HCT116 (cell line): ENCODE results near the gene LRRC47. TPM values are rescaled to one million over a fixed set of nuclear protein-coding genes. Genes with fewer than 3 reads are reported as not detected.

ENCODE experiments used
- ATAC-seq: fragments of 200-7000 bp; cut with Tn5 transposase; 2 replicates; pipeline ENCODE4 v1.9.1; 2020; ENCODE audit warnings: mild to moderate bottlenecking, moderate library complexity
- BruUV-seq: library from RNA; stranded (reverse); fragments of 400-500 nt; replicated peaks from 2 replicates; lab custom pipeline; 2021; lab: Mats Ljungman, UMichigan
- CTCF ChIA-PET: fragments of 300-600 bp; sonication (Branson Sonifier 250); formaldehyde crosslinking; loops from one replicate; lab custom pipeline; 2021; ENCODE audit warnings: antibody characterized with exemption; lab: Charles Lee
- POLR2A ChIA-PET: fragments of 300-600, 350-600 bp; sonication (Branson Sonifier 250); formaldehyde crosslinking; loops from one replicate; lab custom pipeline; 2021; ENCODE audit warnings: antibody characterized with exemption; lab: Charles Lee
- RAD21 ChIA-PET, 2 experiments: fragments of 300-600 bp; sonication (Branson Sonifier 250); formaldehyde crosslinking; loops; one replicate each; lab custom pipeline; 2023; ENCODE audit warnings: low total read pairs in 2 of 2; ENCODE audit not compliant: uncharacterized antibody in 2 of 2, unreplicated experiment in 2 of 2, low non-redundant PET in 1 of 2; lab: Charles Lee
- DNase-seq: peaks from one replicate; pipeline ENCODE4 v3.0.0-alpha.2; 2010; ENCODE audit warnings: low read depth, low spot score
- H2AFZ ChIP-seq: fragments of 200-600 bp; shearing (Covaris generic), sonication (generic); 2 replicates; pipeline ENCODE4 v1.6.1; 2017; ENCODE audit warnings: low read depth, mixed run types, mixed read lengths, antibody characterized with exemption, low read length; ENCODE audit not compliant: poor library complexity, severe bottlenecking
- H3K27ac ChIP-seq: 2 replicates; pipeline ENCODE4 v1.5.1; 2012; ENCODE audit warnings: low read depth, low read length
- H3K27me3 ChIP-seq: fragments of 200-600 bp; sonication (generic); 2 replicates; pipeline ENCODE4 v1.6.1; 2016; ENCODE audit warnings: mixed run types, low read length, mixed read lengths; ENCODE audit not compliant: insufficient read depth
- H3K36me3 ChIP-seq, 2 experiments: fragments of 200-500 bp in 1 of 2; fragments of 200-600 bp in 1 of 2; sonication (Bioruptor generic) in 1 of 2; sonication (generic) in 1 of 2; 2 replicates each; pipeline versions ENCODE4 v1.5.1 to v1.6.1; 2014 to 2016; ENCODE audit warnings: low read length in 2 of 2, inconsistent platforms in 1 of 2, mixed read lengths in 1 of 2, mixed run types in 1 of 2; ENCODE audit not compliant: insufficient read depth in 2 of 2, control insufficient read depth in 1 of 2
- H3K4me1 ChIP-seq, 2 experiments: fragments of 200-600 bp in 1 of 2; sonication (generic) in 1 of 2; 2 replicates each; pipeline versions ENCODE4 v1.5.1 to v1.6.1; 2012 to 2017; ENCODE audit warnings: low read length in 2 of 2, inconsistent platforms in 1 of 2, mild to moderate bottlenecking in 1 of 2, mixed read lengths in 1 of 2, mixed run types in 1 of 2, moderate library complexity in 1 of 2; ENCODE audit not compliant: insufficient read depth in 2 of 2, control insufficient read depth in 1 of 2
- H3K4me2 ChIP-seq: fragments of 200-600 bp; sonication (generic); 2 replicates; pipeline ENCODE4 v1.6.1; 2017; ENCODE audit warnings: mixed run types, low read length, mixed read lengths
- H3K4me3 ChIP-seq, 2 experiments: fragments of 200-600 bp in 1 of 2; sonication (generic) in 1 of 2; replicated peaks in 1 of 2; 2 replicates each; pipeline ENCODE4 v1.5.1; 2011 to 2016; ENCODE audit warnings: low read length in 2 of 2, control low read depth in 1 of 2, low read depth in 1 of 2, mild to moderate bottlenecking in 1 of 2, mixed read lengths in 1 of 2, mixed run types in 1 of 2
- H3K79me2 ChIP-seq: fragments of 200-600 bp; sonication (generic); 2 replicates; pipeline ENCODE4 v1.6.1; 2017; ENCODE audit warnings: mild to moderate bottlenecking, mixed run types, low read length, moderate library complexity, mixed read lengths; ENCODE audit not compliant: insufficient read depth
- H3K9ac ChIP-seq: fragments of 200-600 bp; sonication (generic); 2 replicates; pipeline ENCODE4 v1.6.1; 2016; ENCODE audit warnings: low read length, mixed read lengths
- H3K9me2 ChIP-seq: fragments of 200-600 bp; sonication (generic), shearing (Covaris generic); 2 replicates; pipeline ENCODE4 v1.6.1; 2017; ENCODE audit warnings: mixed run types, mild to moderate bottlenecking, moderate library complexity; ENCODE audit not compliant: insufficient read depth
- H3K9me3 ChIP-seq, 2 experiments: fragments of 200-500 bp in 1 of 2; fragments of 200-600 bp in 1 of 2; sonication (Bioruptor generic) in 1 of 2; sonication (generic) in 1 of 2; 2 replicates each; pipeline ENCODE4 v1.6.1; 2014 to 2017; ENCODE audit warnings: low read length in 2 of 2, mixed read lengths in 2 of 2, inconsistent platforms in 1 of 2, low read depth in 1 of 2, mild to moderate bottlenecking in 1 of 2, mixed run types in 1 of 2, moderate library complexity in 1 of 2; ENCODE audit not compliant: control insufficient read depth in 1 of 2, insufficient read depth in 1 of 2
- H4K20me1 ChIP-seq: fragments of 200-600 bp; sonication (generic), shearing (Covaris generic); 2 replicates; pipeline ENCODE4 v1.6.1; 2017; ENCODE audit warnings: mixed run types, mild to moderate bottlenecking, moderate library complexity; ENCODE audit not compliant: insufficient read depth
- CEBPB ChIP-seq: IDR thresholded peaks from 2 replicates; pipeline ENCODE4 v1.6.1; 2012; ENCODE audit warnings: low read depth
- EGR1 ChIP-seq: IDR thresholded peaks from 2 replicates; pipeline ENCODE4 v1.6.1; 2012; ENCODE audit warnings: low read depth
- EZH2 ChIP-seq: fragments of 200-600 bp; sonication (generic); IDR thresholded peaks from 2 replicates; pipeline ENCODE4 v1.6.1; 2017; ENCODE audit warnings: antibody characterized with exemption, mixed run types
- EZH2phosphoT487 ChIP-seq: fragments of 200-600 bp; IDR thresholded peaks from 2 replicates; pipeline ENCODE4 v1.6.1; 2018; ENCODE audit warnings: antibody characterized with exemption, borderline replicate concordance
- SIN3A ChIP-seq: IDR thresholded peaks from 2 replicates; pipeline ENCODE4 v1.6.1; 2012; ENCODE audit warnings: low read depth
- SRF ChIP-seq: IDR thresholded peaks from 2 replicates; pipeline ENCODE4 v1.6.1; 2012; ENCODE audit warnings: low read depth
- TCF7L2 ChIP-seq: IDR thresholded peaks from 2 replicates; pipeline ENCODE4 v1.7.0; 2011; ENCODE audit warnings: borderline replicate concordance, inconsistent platforms; ENCODE audit not compliant: insufficient read depth, insufficient read length; ENCODE audit errors: extremely low read depth
- ZFX ChIP-seq: fragments of 450-650 bp; IDR thresholded peaks from 2 replicates; pipeline ENCODE4 v1.6.1; 2017
- intact Hi-C: fragments of 100-400 bp; cut with micrococcal nuclease; formaldehyde crosslinking; loops from 2 replicates; pipeline ENCODE4 v1.10.0; 2022
- total RNA-seq: library from RNA; stranded (reverse); gene quantifications from one replicate; pipeline ENCODE4 v1.2.1, GENCODE V29; 2021; ENCODE audit not compliant: unreplicated experiment
- TF ChIP-seq, protein P1 (sequence below), 3 experiments: fragments of 200-600 bp in 1 of 3; sonication (generic) in 1 of 3; IDR thresholded peaks in 2 of 3; conservative IDR thresholded peaks in 1 of 3; 2 replicates each; pipeline ENCODE4 v1.5.1; 2012 to 2017; ENCODE audit warnings: low read depth in 2 of 3, low read length in 2 of 3, antibody characterized with exemption in 1 of 3, borderline replicate concordance in 1 of 3, control low read depth in 1 of 3, mild to moderate bottlenecking in 1 of 3, mixed read lengths in 1 of 3, mixed run types in 1 of 3, moderate library complexity in 1 of 3; ENCODE audit not compliant: insufficient read depth in 1 of 3
- TF ChIP-seq, protein P2 (sequence below): IDR thresholded peaks from 2 replicates; pipeline ENCODE4 v1.6.1; 2011; ENCODE audit warnings: mild to moderate bottlenecking, low read length, moderate library complexity; ENCODE audit not compliant: insufficient replicate concordance; ENCODE audit errors: extremely low read depth
- TF ChIP-seq, protein P3 (sequence below): IDR thresholded peaks from 2 replicates; pipeline ENCODE4 v1.6.1; 2012

Gene LRRC47
- total RNA-seq, 1 experiment from 2014 or later, result 48.0 TPM

DNA sequence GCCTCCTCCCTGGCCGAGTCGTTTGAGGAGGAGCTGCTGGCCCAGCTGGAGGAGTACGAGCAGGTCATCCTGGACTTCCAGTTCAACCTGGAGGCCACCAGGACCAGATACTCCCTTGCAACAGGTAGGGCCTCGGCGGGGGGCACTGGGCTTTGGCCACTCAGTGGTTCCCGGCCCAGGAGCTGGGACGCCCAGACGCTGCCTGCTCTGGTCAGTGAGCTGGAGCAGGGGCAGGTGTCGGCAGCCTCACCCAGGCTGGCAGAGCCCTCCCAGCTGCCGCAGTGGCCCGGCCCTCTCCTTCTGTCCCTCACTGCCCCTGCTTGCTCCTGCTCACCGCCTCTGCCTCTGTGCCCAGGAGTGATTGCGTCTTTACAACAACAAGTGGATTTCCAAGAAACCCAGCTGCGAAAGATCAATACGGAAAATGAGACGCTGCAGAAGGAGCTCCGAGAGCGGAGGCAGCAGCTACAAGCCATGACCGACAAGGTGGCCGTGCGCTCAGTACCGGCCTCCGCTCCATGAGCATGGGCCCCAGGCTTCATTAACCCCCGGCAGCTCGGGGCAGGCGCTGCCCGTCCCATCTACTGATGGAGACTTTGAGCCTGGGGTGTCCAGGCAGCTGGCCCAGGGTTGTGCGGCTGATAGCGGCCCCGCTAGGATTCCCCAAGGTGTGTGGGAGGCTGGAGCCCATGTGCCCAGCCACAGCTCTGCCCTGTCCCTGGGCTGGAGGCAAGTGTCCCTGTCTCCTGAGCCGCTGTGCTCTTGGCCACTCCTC, 32.8 kb downstream of the LRRC47 start:
- ChIA-PET CTCF (no interaction called here), RAD21 (no interaction called here)
- no peaks in the 10 kb centered on the region for H3K4me1 ChIP-seq
- no peak overlapping the region for H3K4me3 ChIP-seq
- no peak overlapping the region for H3K4me2 ChIP-seq
- H3K9me3 ChIP-seq, result no peaks in the 10 kb centered on the region
- ATAC-seq, result no peak
- intact Hi-C loops, result no loop called here
- no peak overlapping the region for H3K27ac ChIP-seq
- H3K9ac ChIP-seq, result no peak overlapping the region
- TF ChIP-seq TCF7L2 (no peak), EZH2 (no peak), SRF (no peak)
- TF ChIP-seq, all 23 proteins: peak for 0
- Histone ChIP-seq H2AFZ (no peak overlapping the region), H4K20me1 (no peaks in the 10 kb centered on the region), H3K79me2 (no peaks in the 10 kb centered on the region), H3K36me3 (no peaks in the 10 kb centered on the region), H3K9me2 (no peaks in the 10 kb centered on the region), H3K27me3 (peaks cover 7% of the 10 kb centered on the region; the same call in 1 of the 2 replicates)
- POLR2A ChIA-PET, result no interaction called here
- no peak for DNase-seq
- no TSS peak for BruUV-seq

DNA sequence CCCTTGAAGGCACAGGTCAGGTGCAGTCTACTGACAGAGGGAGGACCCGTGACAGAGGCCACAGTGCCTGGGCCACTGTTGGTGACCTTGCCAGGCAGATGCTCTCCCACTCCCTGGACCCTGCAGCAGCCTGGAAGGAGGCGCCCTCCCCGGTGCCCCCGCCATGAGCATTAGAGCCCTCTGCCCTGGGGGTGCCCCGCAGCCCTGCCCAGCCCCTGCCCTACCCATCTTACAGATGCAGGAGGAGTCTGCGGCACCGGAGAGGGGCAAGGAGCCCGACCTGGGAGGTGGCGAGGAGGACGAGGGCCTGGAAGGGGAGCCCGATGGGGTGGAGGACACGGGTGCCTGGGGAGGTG, 33.4 kb downstream of the LRRC47 start:
- RAD21 ChIA-PET, result no interaction called here
- Histone ChIP-seq H3K9me3 (no peaks in the 10 kb centered on the region), H3K27me3 (peaks cover 7% of the 10 kb centered on the region; the same call in 1 of the 2 replicates), H3K9me2 (no peaks in the 10 kb centered on the region), H2AFZ (no peak overlapping the region), H3K36me3 (no peaks in the 10 kb centered on the region), H3K27ac (no peak overlapping the region), H4K20me1 (no peaks in the 10 kb centered on the region), H3K4me3 (no peak overlapping the region), H3K4me2 (no peak overlapping the region), H3K79me2 (no peaks in the 10 kb centered on the region), H3K4me1 (no peaks in the 10 kb centered on the region), H3K9ac (no peak overlapping the region)
- CTCF ChIA-PET, result no interaction called here
- POLR2A ChIA-PET, result no interaction called here
- no TSS peak for BruUV-seq
- intact Hi-C loops, result no loop called here
- ATAC-seq, result no peak
- no peak for DNase-seq
- no peak for TF ChIP-seq ZFX
- TF ChIP-seq CEBPB, result no peak
- TF ChIP-seq, protein P1, sequence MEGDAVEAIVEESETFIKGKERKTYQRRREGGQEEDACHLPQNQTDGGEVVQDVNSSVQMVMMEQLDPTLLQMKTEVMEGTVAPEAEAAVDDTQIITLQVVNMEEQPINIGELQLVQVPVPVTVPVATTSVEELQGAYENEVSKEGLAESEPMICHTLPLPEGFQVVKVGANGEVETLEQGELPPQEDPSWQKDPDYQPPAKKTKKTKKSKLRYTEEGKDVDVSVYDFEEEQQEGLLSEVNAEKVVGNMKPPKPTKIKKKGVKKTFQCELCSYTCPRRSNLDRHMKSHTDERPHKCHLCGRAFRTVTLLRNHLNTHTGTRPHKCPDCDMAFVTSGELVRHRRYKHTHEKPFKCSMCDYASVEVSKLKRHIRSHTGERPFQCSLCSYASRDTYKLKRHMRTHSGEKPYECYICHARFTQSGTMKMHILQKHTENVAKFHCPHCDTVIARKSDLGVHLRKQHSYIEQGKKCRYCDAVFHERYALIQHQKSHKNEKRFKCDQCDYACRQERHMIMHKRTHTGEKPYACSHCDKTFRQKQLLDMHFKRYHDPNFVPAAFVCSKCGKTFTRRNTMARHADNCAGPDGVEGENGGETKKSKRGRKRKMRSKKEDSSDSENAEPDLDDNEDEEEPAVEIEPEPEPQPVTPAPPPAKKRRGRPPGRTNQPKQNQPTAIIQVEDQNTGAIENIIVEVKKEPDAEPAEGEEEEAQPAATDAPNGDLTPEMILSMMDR (IDR thresholded peaks at IDR 0.05 in 2 of 3, conservative IDR thresholded peaks at IDR 0.05 in 1 of 3; ENCODE audit: borderline replicate concordance in 1 of 3, insufficient read depth in 1 of 3, low read depth in 2 of 3, low read length in 2 of 3), result no peak
- TF ChIP-seq, protein P2, sequence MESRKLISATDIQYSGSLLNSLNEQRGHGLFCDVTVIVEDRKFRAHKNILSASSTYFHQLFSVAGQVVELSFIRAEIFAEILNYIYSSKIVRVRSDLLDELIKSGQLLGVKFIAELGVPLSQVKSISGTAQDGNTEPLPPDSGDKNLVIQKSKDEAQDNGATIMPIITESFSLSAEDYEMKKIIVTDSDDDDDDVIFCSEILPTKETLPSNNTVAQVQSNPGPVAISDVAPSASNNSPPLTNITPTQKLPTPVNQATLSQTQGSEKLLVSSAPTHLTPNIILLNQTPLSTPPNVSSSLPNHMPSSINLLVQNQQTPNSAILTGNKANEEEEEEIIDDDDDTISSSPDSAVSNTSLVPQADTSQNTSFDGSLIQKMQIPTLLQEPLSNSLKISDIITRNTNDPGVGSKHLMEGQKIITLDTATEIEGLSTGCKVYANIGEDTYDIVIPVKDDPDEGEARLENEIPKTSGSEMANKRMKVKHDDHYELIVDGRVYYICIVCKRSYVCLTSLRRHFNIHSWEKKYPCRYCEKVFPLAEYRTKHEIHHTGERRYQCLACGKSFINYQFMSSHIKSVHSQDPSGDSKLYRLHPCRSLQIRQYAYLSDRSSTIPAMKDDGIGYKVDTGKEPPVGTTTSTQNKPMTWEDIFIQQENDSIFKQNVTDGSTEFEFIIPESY, result no peak
- TF ChIP-seq, protein P3, sequence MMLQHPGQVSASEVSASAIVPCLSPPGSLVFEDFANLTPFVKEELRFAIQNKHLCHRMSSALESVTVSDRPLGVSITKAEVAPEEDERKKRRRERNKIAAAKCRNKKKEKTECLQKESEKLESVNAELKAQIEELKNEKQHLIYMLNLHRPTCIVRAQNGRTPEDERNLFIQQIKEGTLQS, result no peak
- no peak for TF ChIP-seq EZH2phosphoT487
- no peak for TF ChIP-seq TCF7L2
- TF ChIP-seq SIN3A, result no peak
- TF ChIP-seq EGR1, result no peak
- no peak for TF ChIP-seq EZH2
